ENCODE data around the gene CABP7.

DNA sequence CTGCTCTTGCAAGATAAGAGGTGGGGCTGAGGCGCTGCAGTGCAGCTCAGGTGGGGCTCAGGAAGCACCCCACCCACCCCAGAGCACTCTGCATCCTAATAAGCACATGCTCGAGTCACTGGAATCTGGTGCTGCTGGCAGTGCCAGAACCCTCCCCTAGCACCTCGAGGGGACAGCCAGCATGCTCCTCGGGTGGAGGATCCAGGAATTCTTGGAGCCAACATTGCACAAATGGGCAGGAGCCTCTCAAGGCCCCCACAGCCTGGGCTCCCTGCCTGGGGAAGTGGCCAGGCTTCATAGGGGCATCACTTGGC lies 27.5 kb upstream of the CABP7 start:
- TF ChIP-seq, protein P1, sequence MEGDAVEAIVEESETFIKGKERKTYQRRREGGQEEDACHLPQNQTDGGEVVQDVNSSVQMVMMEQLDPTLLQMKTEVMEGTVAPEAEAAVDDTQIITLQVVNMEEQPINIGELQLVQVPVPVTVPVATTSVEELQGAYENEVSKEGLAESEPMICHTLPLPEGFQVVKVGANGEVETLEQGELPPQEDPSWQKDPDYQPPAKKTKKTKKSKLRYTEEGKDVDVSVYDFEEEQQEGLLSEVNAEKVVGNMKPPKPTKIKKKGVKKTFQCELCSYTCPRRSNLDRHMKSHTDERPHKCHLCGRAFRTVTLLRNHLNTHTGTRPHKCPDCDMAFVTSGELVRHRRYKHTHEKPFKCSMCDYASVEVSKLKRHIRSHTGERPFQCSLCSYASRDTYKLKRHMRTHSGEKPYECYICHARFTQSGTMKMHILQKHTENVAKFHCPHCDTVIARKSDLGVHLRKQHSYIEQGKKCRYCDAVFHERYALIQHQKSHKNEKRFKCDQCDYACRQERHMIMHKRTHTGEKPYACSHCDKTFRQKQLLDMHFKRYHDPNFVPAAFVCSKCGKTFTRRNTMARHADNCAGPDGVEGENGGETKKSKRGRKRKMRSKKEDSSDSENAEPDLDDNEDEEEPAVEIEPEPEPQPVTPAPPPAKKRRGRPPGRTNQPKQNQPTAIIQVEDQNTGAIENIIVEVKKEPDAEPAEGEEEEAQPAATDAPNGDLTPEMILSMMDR (IDR thresholded peaks at IDR 0.05): no peak
- no peak for TF ChIP-seq POLR2A (IDR thresholded peaks at IDR 0.05)
